Cardiac muscle cell (in vitro differentiated cells and primary cell): ENCODE data around the gene ZNF536. TPM values are rescaled to one million over a fixed set of nuclear protein-coding genes. Genes with fewer than 3 reads are reported as not detected.

Experiments used
- DNase-seq, 2 donors: peaks; one replicate each; pipeline versions ENCODE4 v3.0.0 to v3.0.0-alpha.2; 2010 to 2017; ENCODE audit warnings: low read depth in 1 of 2, low spot score in 1 of 2
- H3K27ac ChIP-seq: fragments of 200-600 bp; sonication (generic); 2 replicates; pipeline ENCODE4 v1.5.1; 2016
- H3K27me3 ChIP-seq: fragments of 200-600 bp; sonication (generic); 2 replicates; pipeline ENCODE4 v1.6.0; 2016; ENCODE audit warnings: control low read depth
- H3K36me3 ChIP-seq: fragments of 200-600 bp; sonication (generic); 2 replicates; pipeline ENCODE4 v1.5.1; 2016; ENCODE audit warnings: control low read depth
- H3K4me1 ChIP-seq: fragments of 200-600 bp; sonication (generic); 2 replicates; pipeline ENCODE4 v1.8.1; 2017; ENCODE audit warnings: low read depth, mild to moderate bottlenecking, mixed run types
- H3K4me3 ChIP-seq: fragments of 200-600 bp; sonication (generic); 2 replicates; pipeline ENCODE4 v1.5.1; 2016; ENCODE audit warnings: mild to moderate bottlenecking
- H3K9me3 ChIP-seq: fragments of 200-600 bp; sonication (generic); 2 replicates; pipeline ENCODE4 v1.5.1; 2017; ENCODE audit warnings: low read depth, mild to moderate bottlenecking, control low read depth
- CTCF ChIP-seq: IDR thresholded peaks from 2 replicates; pipeline ENCODE4 v1.5.1; 2012; ENCODE audit warnings: low read depth, mild to moderate bottlenecking, low read length
- polyA plus RNA-seq: library from polyadenylated mRNA; unstranded; fragments of >200 nt; fragmentation: Nextera tagmentation; extraction: Ambion mirVana; gene quantifications from 2 replicates; pipeline ENCODE4 v1.2.1, GENCODE V29; 2016
- total RNA-seq: library from RNA; depleted of rRNA; stranded (reverse); fragments of >200 nt; gene quantifications from 2 replicates; pipeline ENCODE4 v1.2.3, GENCODE V29; 2016

Gene ZNF536
- total and polyA plus RNA-seq, 2 experiments from 2014 or later = 0.12 to 0.39 TPM

GRCh38 chr19:30587869-30588268 is 215.7 kb downstream of the ZNF536 start:
- DNase-seq = no peak
- Histone ChIP-seq H3K4me3 (no peak overlapping the region), H3K9me3 (no peaks in the 10 kb centered on the region), H3K36me3 (no peaks in the 10 kb centered on the region), H3K27me3 (no peaks in the 10 kb centered on the region), H3K4me1 (no peaks in the 10 kb centered on the region), H3K27ac (no peak overlapping the region)
- TF ChIP-seq CTCF = no peak

DNA sequence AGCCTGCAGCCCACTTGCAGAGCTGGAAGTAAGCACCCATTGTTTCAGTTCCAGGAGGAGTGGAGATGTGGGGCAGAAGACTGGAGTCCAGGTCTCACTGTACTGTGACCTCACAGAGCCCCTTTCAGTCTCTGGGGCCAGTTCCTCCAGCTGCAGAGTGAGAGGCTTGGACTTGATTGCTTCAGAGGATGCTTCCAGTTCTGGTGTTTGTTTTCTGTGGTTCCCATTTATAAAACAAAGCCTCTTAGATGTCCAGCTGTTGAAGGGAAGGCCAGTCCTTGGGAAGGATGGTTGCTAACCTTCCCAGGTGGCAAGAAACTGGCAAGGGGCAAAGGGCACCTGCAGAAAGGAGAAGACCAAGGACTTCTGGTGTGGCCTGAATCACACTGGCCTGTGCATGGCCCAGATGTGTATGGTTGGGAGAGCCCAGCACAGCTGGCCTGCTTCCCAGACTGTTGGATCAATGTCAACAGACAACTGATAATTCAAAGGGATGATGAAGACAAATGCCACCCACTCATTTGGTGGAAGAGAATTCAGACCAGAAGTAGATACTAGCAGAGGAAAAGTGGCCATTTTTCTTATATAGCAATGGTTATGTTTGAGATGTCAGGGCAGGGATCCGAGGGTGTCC is 218.5 kb downstream of the ZNF536 start:
- DNase-seq = no peak
- Histone ChIP-seq H3K9me3 (no peaks in the 10 kb centered on the region), H3K4me3 (no peak overlapping the region), H3K4me1 (no peaks in the 10 kb centered on the region), H3K36me3 (no peaks in the 10 kb centered on the region), H3K27me3 (no peaks in the 10 kb centered on the region), H3K27ac (no peak overlapping the region)
- no peak for TF ChIP-seq CTCF

GRCh38 chr19:30593356-30593755 is 221.2 kb downstream of the ZNF536 start:
- no peaks in the 10 kb centered on the region for H3K9me3 ChIP-seq
- H3K36me3 ChIP-seq = no peaks in the 10 kb centered on the region
- TF ChIP-seq CTCF = no peak
- no peak overlapping the region for H3K27ac ChIP-seq
- no peaks in the 10 kb centered on the region for H3K4me1 ChIP-seq
- H3K4me3 ChIP-seq = no peak overlapping the region
- no peak for DNase-seq
- peaks cover 19% of the 10 kb centered on the region for H3K27me3 ChIP-seq

- Histone ChIP-seq H3K9me3 (no peaks in the 10 kb centered on the region), H3K4me3 (no peak overlapping the region), H3K4me1 (no peaks in the 10 kb centered on the region), H3K27ac (no peak overlapping the region), H3K36me3 (no peaks in the 10 kb centered on the region), H3K27me3 (peaks cover 20% of the 10 kb centered on the region)
- TF ChIP-seq CTCF = no peak
- DNase-seq = no peak
Measured at GRCh38 chr19:30593975-30594745, 222.0 kb downstream of the ZNF536 start.

DNA sequence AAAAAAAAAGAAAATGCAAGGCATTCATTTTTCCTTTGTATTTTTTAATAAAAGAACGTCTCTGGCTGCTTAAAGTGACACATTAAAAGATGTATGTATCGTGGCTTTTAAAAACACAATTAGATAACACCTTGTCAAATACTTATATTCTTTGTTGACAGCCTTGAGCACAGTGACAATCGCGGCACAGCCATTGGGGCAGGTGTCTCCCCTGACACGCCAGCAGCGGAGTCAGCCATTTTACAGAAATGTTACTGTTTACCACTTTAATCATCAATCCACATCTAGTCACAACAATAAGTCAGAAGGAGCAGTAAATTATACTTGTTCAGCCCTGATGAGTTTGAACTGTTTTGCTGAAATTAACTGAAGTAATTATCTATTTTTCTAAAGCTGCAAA is 224.1 kb downstream of the ZNF536 start:
- H3K36me3 ChIP-seq = no peaks in the 10 kb centered on the region
- H3K4me1 ChIP-seq = no peaks in the 10 kb centered on the region
- peaks cover 20% of the 10 kb centered on the region for H3K27me3 ChIP-seq
- no peak overlapping the region for H3K4me3 ChIP-seq
- H3K27ac ChIP-seq = no peak overlapping the region
- no peak for TF ChIP-seq CTCF
- no peaks in the 10 kb centered on the region for H3K9me3 ChIP-seq
- DNase-seq = no peak
